Measurements from ENCODE around the gene CCSER1.

DNA sequence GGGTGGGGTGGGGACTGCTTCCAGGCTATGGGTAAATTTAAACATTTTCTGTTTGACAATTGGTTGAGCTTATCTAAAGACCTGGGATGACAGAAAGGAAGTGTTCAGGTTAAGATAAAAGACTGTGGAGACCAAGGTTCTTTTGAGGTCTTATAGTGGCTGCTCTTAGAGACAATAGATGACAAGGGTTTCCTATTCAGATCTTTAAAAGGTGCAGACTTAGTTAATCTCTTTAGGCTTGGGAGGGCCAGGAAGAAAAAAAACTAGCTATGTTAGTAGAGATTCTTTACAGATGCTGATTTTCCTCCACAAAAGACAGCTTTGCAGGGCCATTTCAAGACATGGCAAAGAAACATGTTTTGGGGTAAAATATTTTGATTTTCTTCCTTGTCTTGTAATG, 972.5 kb downstream of the CCSER1 start:
- TF ChIP-seq, protein P1, sequence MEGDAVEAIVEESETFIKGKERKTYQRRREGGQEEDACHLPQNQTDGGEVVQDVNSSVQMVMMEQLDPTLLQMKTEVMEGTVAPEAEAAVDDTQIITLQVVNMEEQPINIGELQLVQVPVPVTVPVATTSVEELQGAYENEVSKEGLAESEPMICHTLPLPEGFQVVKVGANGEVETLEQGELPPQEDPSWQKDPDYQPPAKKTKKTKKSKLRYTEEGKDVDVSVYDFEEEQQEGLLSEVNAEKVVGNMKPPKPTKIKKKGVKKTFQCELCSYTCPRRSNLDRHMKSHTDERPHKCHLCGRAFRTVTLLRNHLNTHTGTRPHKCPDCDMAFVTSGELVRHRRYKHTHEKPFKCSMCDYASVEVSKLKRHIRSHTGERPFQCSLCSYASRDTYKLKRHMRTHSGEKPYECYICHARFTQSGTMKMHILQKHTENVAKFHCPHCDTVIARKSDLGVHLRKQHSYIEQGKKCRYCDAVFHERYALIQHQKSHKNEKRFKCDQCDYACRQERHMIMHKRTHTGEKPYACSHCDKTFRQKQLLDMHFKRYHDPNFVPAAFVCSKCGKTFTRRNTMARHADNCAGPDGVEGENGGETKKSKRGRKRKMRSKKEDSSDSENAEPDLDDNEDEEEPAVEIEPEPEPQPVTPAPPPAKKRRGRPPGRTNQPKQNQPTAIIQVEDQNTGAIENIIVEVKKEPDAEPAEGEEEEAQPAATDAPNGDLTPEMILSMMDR (IDR thresholded peaks at IDR 0.05; ENCODE audit: low read depth, low read length, poor library complexity, severe bottlenecking): no peak
- TF ChIP-seq EZH2phosphoT487 (IDR thresholded peaks at IDR 0.05; ENCODE audit: borderline replicate concordance, low read length): no peak
